NT2/D1 (cell line): ENCODE measurements around the gene SNX17.

ENCODE experiments used
- DNase-seq: peaks from one replicate; pipeline ENCODE4 v3.0.0-alpha.2; 2011; ENCODE audit warnings: low read depth, low spot score
- H3K27me3 ChIP-seq: 2 replicates; pipeline ENCODE4 v1.6.0; 2011; ENCODE audit warnings: mild to moderate bottlenecking; ENCODE audit not compliant: insufficient read length, insufficient read depth
- H3K36me3 ChIP-seq: 2 replicates; pipeline ENCODE4 v1.6.1; 2011; ENCODE audit warnings: mild to moderate bottlenecking, low read length, mixed read lengths; ENCODE audit not compliant: insufficient read depth, insufficient read length
- H3K4me1 ChIP-seq: 2 replicates; pipeline ENCODE4 v1.5.1; 2011; ENCODE audit not compliant: insufficient read depth, insufficient read length
- H3K4me3 ChIP-seq: 2 replicates; pipeline ENCODE4 v1.5.1; 2011; ENCODE audit warnings: low read depth; ENCODE audit not compliant: insufficient read length
- H3K9ac ChIP-seq: 2 replicates; pipeline ENCODE4 v1.6.0; 2011; ENCODE audit warnings: low read depth; ENCODE audit not compliant: insufficient read length
- H3K9me3 ChIP-seq: 2 replicates; pipeline ENCODE4 v1.5.1; 2011; ENCODE audit warnings: mild to moderate bottlenecking, low read length; ENCODE audit not compliant: insufficient read depth
- SUZ12 ChIP-seq: IDR thresholded peaks from 2 replicates; pipeline ENCODE4 v1.6.1; 2011; ENCODE audit not compliant: insufficient read length, insufficient read depth; ENCODE audit errors: extremely low read depth
- YY1 ChIP-seq: IDR thresholded peaks from 2 replicates; pipeline ENCODE4 v1.6.1; 2011; ENCODE audit not compliant: insufficient read length, insufficient read depth
- ZNF274 ChIP-seq: IDR thresholded peaks from 2 replicates; pipeline ENCODE4 v1.6.1; 2011; ENCODE audit warnings: mild to moderate bottlenecking, low read depth, low read length

Gene SNX17

GRCh38 chr2:27370816-27371620 lies 602 bp downstream of the SNX17 start:
- DNase-seq, result no peak
- Histone ChIP-seq H3K36me3 (peaks cover 71% of the 10 kb centered on the region), H3K9ac (peak overlapping the region; percentile 93), H3K9me3 (no peaks in the 10 kb centered on the region), H3K4me1 (peaks cover 5% of the 10 kb centered on the region), H3K4me3 (peak overlapping the region; percentile 99), H3K27me3 (no peaks in the 10 kb centered on the region)
- TF ChIP-seq ZNF274 (no peak), SUZ12 (no peak), YY1 (no peak)

- Histone ChIP-seq H3K36me3 (peaks cover 71% of the 10 kb centered on the region), H3K27me3 (no peaks in the 10 kb centered on the region), H3K4me1 (peaks cover 5% of the 10 kb centered on the region), H3K4me3 (no peak overlapping the region), H3K9ac (no peak overlapping the region), H3K9me3 (no peaks in the 10 kb centered on the region)
- no peak for DNase-seq
- TF ChIP-seq YY1 (no peak), ZNF274 (no peak), SUZ12 (no peak)
These were observed 2.5 kb downstream of the SNX17 start for GRCh38 chr2:27372937-27373336.

- no peak for DNase-seq
- Histone ChIP-seq H3K4me1 (peaks cover 5% of the 10 kb centered on the region), H3K27me3 (no peaks in the 10 kb centered on the region), H3K9ac (no peak overlapping the region), H3K4me3 (no peak overlapping the region), H3K36me3 (peaks cover 71% of the 10 kb centered on the region), H3K9me3 (no peaks in the 10 kb centered on the region)
- TF ChIP-seq ZNF274, result no peak
- TF ChIP-seq SUZ12, result no peak
- no peak for TF ChIP-seq YY1
These were observed 3.2 kb downstream of the SNX17 start for GRCh38 chr2:27373567-27373966.

DNA sequence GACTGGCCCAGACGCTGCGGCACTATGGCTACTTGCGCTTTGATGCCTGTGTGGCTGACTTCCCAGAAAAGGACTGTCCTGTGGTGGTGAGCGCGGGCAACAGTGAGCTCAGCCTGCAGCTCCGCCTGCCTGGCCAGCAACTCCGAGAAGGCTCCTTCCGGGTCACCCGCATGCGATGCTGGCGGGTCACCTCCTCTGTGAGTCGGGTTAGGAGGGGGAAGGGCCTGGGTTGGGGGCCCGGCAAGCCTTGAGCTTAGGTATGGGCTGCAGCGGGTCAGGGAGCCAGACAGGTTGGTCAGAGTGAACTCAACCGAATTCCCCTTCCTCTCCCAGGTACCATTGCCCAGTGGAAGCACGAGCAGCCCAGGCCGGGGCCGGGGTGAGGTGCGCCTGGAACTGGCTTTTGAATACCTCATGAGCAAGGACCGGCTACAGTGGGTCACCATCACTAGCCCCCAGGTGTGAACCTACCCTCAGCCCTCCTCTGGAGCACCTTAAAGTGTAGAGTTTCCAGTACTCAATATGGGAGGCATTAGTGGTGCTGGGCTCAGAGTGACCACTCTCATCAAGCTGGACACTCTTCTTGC lies 5.2 kb downstream of the SNX17 start:
- Histone ChIP-seq H3K4me1 (peaks cover 5% of the 10 kb centered on the region), H3K9ac (no peak overlapping the region), H3K9me3 (no peaks in the 10 kb centered on the region), H3K27me3 (no peaks in the 10 kb centered on the region), H3K4me3 (no peak overlapping the region), H3K36me3 (peaks cover 69% of the 10 kb centered on the region)
- DNase-seq, result no peak
- no peak for TF ChIP-seq ZNF274
- no peak for TF ChIP-seq SUZ12
- TF ChIP-seq YY1, result no peak

- Histone ChIP-seq H3K4me1 (peaks cover 5% of the 10 kb centered on the region), H3K36me3 (peaks cover 71% of the 10 kb centered on the region), H3K27me3 (no peaks in the 10 kb centered on the region), H3K9ac (no peak overlapping the region), H3K4me3 (no peak overlapping the region), H3K9me3 (no peaks in the 10 kb centered on the region)
- no peak for TF ChIP-seq SUZ12
- TF ChIP-seq ZNF274, result no peak
- TF ChIP-seq YY1, result no peak
- DNase-seq, result no peak
These were observed 5.9 kb downstream of the SNX17 start for GRCh38 chr2:27376151-27376865.

DNA sequence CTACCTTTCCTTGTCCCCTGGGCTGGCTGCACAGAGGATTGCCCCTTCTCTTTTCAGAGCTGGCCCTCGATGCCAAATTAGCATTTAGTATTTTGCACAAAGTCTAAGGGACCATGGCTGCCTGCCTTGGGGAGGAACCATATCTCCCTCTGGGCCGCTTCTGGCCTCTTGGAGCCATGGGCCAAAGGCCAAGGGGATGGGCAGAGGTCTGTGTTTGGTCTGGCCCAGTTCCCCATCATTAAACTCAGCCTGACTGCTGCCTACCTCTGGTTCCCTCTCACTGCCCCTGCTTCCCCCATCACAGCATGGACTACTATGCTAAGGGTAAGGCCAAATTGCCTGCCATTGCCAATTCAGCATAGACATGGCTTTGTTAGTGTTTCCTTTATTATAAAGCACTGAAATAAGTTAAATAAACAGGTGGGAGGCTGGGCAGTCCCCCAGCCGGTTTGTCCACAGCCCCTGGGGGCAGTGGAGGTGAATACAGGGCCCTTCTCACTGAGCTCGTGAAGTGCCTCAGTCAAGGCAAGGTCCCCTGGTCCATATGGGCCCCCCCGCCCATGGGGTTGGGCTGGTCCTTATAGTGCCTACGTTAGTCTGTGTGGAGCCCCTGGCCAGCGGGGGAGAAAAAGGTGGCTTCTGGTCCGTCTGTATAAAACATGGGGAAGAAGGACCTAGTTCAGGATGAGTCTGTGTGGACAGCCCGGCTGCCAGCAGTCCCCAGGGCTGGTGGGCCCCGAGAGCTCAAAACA lies 6.6 kb downstream of the SNX17 start:
- Histone ChIP-seq H3K27me3 (no peaks in the 10 kb centered on the region), H3K9me3 (no peaks in the 10 kb centered on the region), H3K4me3 (no peak overlapping the region), H3K36me3 (peaks cover 76% of the 10 kb centered on the region), H3K9ac (no peak overlapping the region), H3K4me1 (peaks cover 3% of the 10 kb centered on the region)
- DNase-seq, result no peak
- no peak for TF ChIP-seq ZNF274
